Measurements from ENCODE around the gene RUVBL1.

Gene RUVBL1

DNA sequence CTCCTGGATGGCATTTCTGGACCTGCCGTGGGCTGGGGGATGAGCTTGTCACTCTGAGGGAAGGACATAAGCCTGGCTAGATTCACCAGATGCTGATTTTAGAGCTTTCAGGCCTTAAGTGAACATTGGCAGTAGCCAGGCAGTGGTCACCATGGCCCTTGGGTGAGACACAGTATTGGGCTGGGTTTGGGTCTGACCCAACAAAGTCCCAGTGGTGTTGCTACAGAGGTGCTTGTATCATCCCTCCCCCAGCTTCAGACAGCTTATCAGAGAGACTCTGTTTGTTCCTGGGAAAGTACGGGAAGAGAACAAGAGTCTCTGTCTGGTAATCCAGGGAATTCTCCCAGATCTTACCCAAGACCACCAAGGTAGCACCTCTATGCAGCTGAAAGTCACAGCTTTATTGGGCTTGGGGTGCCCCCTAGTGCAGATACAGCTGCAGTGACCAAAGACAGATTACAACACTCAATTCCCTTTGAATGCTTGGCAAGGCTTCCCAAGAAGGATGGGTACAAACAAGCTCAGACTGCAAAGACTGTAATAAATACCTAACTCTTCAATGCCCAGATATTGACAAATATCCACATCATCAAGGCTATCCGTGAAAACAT is 9.8 kb upstream of the RUVBL1 start:
- DNase-seq (ENCODE audit: low read depth), result peak; percentile 26

DNA sequence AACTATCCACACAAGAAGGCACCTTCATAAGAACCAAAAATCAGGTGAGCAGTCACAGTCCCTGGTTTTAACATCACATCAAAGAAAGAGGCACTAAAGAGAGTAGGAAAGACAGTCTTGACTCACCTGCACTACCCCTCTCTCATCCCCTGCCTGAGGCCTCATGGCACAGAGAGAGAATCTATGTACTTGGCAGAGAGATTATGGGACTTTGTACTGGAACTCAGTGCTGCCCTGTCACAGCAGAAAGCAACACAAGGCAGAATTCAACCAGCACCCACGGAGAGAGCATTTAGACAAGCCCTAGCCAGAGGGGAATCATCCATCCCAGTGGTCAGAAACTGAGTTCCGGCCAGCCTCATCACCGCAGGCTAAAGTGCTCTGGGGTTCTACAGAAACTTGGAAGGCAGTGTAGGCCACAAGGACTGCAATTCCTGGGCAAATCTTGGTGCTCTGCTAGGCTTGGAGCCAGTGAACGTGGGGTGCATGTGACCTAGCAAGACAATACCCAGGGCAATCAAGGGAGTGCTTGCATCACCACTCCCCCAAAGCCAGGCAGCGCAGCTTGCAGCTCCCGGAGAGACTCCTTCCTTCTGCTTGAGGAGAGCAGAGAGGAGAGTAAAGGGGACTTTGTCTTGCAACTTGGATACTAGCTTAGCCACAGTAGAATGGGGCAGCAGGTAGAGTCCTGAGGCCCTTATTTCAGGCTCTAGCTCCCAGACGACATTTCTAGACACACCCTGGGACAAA is 8.5 kb upstream of the RUVBL1 start:
- no peak for DNase-seq (ENCODE audit: low read depth)

DNA sequence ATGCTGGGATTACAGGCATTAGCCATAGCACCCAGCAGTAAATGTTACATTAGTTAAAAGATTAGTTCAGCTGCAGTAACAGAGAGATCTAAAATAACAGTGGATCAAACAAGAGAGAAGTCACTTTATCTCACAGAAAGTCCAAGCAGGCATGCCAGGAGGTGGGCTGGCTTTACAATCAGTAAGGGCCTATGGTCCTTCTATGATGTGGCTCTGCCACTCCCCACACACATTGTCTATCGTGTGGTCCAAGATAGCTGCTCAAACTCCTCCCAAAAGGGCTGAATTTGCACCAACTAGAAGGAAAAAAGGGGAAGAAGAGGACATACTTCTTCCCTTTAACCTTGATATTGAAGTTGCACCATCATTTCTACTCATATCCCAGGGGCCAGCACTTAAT is 4.6 kb upstream of the RUVBL1 start:
- no peak for DNase-seq (ENCODE audit: low read depth)

DNA sequence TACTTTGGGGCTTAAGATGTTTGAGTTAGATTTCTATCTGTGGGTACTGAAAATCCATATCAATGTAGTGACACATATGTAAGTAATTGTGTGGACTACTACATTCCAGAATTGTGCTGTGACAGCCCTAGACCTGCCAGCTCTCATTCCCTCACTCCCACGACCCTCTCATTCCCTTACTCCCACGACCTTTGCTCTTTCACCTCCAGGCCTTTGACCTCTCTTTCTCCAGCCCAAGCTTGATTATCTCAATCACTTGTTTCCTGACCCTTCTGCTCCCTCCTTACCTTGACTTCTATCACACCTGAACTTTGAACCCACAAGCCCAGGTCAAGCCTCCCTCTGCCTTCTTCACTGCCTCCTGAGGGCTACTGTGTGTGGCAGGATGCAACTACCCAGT is 3.6 kb upstream of the RUVBL1 start:
- DNase-seq (ENCODE audit: low read depth), result no peak

DNA sequence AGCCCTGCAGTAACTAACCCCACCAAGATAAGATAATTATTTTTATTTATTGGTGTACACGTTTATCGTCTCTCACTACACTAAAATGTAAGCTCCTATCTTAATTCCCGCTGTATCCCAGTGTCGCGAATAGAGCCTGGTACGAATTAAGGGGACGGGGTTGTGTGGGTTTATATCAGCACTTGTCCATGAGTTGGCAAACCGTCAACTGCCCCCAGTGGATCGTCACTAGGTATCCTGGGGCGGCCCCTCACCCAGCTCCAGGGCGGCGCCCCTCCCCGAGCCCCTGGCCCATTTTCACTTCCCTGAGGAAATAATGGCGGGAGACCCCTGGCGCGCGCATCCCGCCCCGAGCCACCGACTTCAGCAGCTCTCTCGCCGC is 465 bp downstream of the RUVBL1 start:
- no peak for DNase-seq (ENCODE audit: low read depth)

DNA sequence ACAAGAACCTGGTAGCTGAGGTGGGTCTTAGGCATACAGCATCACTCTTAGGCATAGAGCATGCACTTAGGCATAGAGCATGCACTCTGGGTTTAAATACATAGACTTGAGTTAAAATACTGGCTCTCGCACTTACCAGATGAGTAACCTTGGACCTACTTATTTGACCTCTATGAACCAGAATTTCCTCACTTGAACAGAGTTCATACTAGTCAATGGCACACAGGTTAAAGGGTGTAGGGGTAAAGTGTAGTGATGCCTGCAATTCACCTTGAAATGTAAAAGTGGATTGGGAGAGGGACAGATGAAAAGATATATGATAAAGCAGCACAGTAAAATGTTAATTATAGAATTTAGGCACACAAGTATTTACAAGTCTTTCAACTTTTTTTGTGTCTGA is 1.6 kb downstream of the RUVBL1 start:
- no peak for DNase-seq (ENCODE audit: low read depth)

DNA sequence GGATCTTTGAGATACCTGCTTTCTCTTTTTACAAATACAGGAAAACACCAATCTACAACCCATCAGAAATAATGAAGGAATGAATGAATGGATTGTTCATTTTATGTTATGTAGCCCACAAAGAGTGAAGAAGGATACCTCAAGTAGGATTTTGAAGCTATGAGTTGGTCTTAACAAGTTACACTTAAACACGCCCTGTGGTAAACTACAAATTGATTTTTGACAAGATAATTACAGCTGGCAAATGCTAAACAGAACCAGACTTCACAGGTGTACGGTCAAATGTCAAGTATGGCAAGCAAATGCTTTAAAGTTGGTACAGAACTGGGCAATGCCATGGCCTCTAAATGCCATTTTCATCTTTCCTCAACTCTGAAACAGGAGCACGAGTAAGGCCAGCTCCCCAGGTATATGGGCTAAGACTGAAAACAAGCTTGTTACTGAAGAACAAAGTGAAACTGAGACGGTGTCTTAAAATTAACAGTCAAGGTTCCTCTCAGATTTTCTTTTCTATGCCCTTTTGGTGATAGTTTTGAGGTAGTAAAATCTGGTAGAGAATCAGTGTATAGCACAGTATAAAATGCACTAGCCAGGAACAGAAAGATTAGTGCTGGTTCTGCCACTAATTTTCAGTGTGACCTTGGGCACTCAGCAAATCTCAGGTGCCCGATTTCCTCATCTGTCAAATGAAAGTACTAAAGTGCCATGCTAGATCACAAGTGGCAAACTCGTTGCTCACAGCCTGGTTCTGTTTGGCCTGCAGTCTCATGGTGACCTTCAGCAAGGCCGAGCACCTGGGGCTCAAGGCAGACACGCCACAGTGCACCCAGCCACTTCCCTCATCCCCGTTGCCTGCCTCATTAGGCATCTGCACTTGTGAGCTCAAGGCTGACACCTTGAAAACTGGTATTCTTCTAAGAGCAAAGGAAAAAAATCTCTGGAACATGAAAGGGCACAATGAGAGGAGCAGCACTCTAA is 9.5 kb downstream of the RUVBL1 start:
- no peak for DNase-seq (ENCODE audit: low read depth)

DNA sequence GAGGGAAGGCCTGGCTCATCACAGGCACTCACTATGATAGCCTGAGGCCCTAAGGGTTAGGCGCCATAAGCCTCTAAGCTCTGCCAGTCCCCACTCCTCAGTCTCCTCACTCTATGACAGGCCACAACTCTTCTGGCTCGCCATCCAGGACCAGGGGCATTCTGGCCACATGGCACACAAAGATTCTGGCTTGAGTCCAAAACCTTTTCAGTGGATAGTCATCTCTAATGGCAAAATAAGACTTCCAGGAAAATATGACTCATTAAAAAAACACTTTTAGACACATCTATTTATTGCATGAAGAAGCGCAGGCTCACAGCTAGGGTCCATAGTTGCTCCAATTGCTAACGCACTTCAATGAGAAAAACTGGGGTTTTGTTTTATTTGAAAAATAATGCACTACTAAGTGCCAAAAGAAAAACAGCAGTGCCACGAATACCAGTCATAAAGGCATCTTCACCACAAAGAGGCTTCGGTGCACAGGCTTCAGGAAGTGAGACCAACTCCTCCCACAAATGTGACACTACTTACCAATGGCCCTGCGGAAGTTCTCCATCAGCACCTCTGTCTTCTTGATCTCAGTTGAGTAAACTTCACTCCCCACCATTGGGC is 11.1 kb downstream of the RUVBL1 start:
- no peak for DNase-seq (ENCODE audit: low read depth)

DNA sequence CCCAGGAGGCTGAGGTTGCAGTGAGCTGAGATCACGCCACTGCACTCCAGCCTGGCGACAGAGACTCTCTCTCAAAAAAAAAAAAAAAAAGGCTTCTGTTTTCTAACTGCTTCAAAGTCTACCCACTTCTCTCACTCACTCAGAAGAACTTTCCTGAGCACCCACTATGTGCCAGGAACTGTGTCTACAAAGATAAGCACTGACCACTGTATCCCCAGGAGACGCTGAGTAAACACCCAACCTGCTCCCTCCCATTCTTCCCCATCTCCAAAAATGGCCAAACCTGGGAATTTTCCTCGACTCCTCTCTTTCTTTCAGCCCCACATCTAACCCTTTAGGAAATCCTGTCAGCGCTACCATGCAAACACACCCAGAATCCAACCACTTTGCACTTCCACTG is 12.5 kb downstream of the RUVBL1 start:
- no peak for DNase-seq (ENCODE audit: low read depth)

DNA sequence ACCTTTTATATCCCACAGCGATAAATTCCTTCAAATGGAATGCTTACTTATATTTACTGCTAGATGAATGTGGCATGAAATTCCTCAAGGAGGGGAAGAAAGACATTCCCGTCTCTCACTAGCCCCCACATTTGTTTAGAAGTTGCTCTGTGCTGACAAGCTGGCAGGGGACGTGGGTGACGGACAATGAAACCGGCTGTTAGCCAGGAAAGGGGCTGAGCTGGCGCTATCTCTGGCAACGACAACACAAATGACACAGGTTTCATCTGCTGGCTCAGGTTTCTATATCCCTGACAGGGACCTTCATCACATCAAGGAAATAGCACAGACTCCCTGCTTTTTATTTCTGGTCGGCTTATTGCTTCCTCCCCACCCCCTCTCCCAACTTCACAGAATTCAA is 15.8 kb downstream of the RUVBL1 start:
- DNase-seq (ENCODE audit: low read depth), result no peak

DNA sequence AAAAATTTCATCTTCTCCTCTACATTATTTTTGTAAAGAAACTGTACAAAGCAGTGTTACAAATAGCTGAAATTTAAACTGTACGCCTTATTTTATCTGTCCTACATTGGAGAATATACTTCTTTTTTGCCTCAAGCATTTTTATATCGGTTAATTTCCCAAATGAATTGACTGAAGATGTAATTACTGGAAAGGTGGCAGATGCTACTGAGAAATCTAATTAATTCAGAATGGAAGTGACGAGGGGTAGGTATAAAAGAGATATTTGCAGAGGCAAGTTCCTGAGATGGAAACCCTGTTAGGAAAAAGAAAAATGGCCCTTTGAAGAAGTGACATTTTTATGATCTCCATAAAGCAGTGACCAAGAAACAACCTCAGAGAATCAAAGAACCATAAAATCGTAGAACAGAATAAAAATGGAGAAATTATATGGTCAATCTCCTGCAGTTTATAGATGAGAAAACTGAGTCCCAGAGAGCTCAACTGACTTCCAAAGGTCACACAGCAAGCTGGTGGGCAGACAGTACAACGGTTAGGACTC is 20.4 kb downstream of the RUVBL1 start:
- no peak for DNase-seq (ENCODE audit: low read depth)

DNA sequence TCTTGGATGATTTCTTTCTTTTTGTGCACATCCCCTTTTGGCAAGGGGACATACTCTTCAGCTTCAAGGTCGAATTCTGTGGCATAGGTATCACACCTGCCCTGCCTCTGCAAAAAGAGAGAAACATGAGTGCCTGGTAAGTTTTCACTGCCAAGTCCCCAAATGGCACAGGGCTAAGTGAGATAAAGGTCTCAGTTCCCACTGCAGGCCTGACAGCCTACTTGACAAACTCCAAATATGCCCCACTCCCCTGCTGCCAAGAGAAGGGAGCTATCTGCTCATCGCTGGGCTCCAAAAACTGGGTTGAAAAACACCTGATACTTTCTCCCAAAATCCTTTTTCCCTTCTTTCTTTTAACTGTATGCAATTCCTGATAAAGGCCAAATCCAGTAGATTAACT is 23.0 kb downstream of the RUVBL1 start:
- DNase-seq (ENCODE audit: low read depth), result no peak

DNA sequence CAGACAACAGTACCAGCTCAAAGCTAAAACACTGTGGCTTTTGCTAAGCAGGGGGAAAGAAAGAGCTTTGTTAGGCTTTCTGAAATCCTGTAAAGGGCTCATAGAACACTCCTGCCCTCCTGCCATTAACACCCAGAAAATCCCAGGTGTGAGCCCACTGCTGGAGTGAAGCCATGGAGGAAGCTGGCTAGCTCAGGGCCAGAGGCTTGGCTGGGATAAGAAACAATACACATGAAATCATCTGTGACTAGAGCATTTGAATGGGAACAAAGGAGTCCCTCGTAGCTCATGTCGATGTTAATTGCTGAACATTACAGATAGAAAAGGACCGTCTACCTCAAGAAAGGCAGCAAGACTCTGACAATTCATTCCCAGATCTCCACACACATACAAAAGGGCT is 23.5 kb downstream of the RUVBL1 start:
- DNase-seq (ENCODE audit: low read depth), result no peak

DNA sequence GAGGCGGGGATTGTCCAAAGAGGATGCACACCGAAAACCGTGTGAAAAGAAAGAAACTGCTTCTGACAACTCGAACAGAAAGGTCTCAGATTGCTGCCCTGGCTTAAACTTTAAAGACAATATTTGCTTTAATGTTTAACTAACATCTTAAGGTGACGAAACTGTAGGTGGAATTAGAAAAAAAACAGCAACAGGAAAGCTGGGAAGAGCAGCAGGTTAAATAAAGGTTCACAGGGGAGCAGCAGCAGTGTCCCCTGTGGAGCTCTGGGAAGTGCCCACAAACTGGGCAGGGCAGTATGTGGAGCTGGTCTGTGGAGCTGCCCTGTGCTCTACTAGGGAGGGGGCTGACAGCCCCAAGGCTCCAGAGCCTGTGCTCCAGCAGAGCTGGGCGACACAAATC is 25.4 kb downstream of the RUVBL1 start:
- no peak for DNase-seq (ENCODE audit: low read depth)

DNA sequence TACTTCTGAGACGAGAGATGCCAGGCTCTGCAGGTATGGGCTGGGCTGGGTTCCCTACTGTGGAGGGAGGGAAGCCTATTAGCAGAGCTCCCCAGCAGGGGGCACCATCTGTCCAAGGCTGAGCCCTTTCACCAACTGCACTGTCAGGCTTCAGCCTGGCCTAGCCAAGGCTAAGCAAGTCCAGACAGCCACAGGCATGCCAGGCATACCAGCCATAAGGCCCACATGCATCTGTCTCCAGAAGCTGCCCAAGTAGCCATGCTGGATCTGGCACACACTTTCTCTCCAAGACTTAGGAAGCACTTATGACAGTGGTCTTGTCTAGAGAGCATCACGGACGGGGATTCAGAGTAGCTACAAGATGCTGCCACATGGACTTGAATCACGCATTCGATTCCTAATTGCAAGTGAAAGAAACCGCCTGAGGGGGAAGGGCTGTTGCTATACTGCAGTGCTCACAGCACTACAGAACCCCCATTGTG is 28.3 kb downstream of the RUVBL1 start:
- peak; percentile 64 for DNase-seq (ENCODE audit: low read depth)

DNA sequence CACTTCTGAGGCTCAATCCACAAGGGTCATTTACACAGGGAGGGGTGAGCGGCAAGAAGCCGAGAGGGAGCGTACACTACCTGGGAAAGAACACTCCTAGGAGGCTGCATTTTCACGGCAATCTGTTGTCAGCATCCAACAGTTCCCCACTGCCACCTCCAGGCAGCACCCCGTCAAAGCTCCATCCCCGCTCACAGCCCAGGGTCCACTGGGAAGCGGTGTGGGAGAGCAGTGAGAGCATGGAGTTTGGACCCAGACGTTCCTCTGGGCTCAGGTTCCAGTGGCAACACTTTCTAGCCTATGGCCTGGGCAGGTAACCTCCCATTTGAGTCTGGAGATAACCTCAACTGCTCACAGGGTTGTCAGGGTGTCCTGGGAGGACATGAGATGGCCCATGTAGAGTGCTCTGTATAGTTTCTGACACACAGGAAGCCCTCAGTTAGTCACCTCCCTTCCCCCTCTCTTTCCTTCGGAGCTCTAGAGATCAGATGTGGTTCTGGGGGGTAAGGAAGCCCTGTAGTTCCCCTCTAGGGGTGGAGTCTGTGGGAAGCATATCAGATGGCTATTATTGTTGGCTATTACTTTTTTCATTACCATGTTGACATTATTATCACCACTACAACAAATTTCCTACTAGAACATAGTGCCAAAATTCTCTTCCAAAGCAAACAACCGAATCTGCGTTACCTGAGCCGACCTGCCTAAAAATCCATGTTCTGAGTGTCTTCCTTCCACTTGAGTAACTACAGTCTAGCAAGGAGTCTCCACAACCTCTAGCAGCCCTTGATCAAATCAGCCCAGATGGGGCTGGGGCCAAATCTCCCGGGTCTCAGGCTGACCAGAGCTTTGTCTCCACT is 29.1 kb downstream of the RUVBL1 start:
- no peak for DNase-seq (ENCODE audit: low read depth)

DNA sequence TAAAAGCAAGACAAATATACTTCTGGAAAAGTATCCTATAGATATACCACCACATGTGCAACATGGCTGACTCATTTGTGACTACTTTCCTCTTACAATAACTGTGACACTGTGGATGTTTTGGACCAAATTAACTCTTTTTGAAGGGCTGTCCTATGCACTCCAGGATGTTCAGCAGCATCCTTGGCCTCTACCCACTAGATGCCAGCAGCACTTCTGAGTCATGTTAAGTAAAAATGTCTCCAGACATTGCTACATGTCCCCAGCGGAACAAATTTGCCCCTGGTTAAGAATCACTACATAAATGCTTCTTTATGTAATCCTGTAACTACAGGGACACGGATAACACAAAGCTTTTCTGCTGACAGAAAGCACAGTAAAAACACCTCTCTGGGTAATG is 32.0 kb downstream of the RUVBL1 start:
- no peak for DNase-seq (ENCODE audit: low read depth)

DNA sequence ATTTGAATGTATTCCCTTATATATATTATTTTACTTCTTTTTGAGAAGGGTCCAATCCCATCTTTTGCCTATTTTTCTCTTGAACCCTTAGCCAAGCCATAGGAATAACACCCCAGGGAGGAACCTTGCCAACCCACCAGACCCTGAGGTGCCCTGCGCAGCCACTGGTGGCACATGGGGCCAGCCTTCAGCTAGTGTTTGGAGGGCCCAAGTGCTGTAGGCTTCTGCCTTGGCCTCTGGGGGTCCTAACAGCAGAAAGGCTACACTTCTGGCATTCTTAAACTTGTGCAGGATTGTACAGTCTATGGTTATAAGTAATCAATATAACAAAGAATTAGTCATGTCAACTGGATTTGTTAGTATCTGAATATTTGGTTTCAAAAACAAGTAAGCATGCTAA is 34.5 kb downstream of the RUVBL1 start:
- DNase-seq (ENCODE audit: low read depth), result no peak

DNA sequence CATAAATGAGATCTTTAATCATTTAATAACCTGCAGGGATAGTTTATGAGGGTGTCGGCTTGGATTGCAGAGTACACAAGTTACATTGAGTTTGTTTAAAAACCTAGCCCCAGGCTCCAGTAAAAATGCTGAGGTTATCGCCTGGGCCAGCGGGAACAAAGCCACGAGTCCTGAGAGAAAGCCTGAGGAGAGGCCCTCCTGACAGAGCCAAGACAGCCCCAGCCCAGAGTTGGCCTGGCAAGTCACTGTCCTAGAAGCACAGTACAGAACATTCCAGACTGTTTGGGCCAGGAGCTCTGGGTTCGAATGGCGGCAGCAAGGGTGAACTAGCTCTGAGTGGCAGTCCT is 39.0 kb downstream of the RUVBL1 start:
- no peak for DNase-seq (ENCODE audit: low read depth)

DNA sequence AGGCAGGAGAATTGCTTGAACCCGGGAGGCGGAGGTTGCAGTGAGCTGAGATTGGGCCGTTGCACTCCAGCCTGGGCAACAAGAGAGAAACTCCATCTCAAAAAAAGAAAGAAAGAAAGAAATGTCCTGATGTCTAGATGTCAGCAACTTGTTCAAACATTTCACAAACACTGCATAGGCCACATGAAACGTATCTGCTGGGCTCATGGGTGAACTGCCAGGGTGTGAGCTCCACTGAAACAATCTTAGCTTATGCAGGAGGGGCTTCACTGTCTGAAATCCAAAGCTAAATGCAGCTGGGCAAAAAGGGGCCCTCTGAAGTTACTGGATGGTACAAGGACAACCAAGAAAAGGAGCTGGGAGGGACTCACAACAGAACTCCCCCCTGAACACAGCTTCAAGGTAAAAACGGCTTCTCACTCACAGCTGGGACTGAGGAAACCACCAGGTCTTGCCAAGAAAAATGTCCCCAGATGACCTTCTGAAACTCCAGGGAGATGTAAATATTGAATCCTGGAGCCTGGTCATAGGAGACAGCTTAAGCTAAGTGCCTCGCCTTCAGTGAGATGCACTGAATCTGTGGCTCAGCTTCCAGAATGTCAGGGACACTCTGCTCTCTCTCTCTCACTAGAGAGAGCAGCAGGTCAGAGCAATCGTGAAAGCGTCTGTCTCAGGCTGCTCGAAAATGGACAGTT is 39.5 kb downstream of the RUVBL1 start:
- DNase-seq (ENCODE audit: low read depth), result no peak

DNA sequence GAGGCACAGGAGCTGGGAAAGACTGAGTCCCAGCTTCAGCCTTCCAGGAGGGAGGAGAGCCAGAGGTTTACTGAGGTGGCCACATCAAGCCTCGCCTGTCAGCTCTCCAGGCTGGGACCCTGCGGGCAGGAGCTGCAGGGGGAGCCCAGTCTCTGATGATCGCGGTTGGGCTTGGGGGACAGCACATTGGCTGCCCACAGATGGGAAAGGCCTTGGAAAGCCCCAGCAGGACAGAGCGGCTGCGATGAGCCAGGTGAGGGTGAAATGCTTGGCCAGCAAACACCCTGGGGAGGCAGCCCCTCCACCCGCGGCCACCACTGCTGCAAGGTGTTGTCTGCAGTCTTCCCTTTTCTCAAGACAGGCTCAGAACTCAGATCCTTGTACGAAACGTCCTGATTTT is 40.2 kb downstream of the RUVBL1 start:
- no peak for DNase-seq (ENCODE audit: low read depth)

Measured in activated T-helper 9 cell treated with anti-CD3 and anti-CD28 coated beads, Interleukin-2, amount 50 U/mL, for 16 hours (primary cell).